GM18520 (cell line): ENCODE data around the gene NPIPB8.
"Not testable (repeated sequence)": the region's sequence is repeated elsewhere in the genome, so short reads cannot be mapped to it uniquely, and the experiment has no call there.

Experiments used
- ATAC-seq: cut with Tn5 transposase; IDR thresholded peaks from one replicate; pipeline ENCODE4 v1.9.1; 2021; ENCODE audit not compliant: unreplicated experiment

The NPIPB8 gene

GRCh38 chr16:28606291-28607115 lies 31.4 kb upstream of the NPIPB8 start:
- no peak for ATAC-seq

- ATAC-seq: no peak
These were observed 30.7 kb upstream of the NPIPB8 start for GRCh38 chr16:28607116-28607623.

- ATAC-seq: not testable (repeated sequence)
These were observed 30.0 kb upstream of the NPIPB8 start for GRCh38 chr16:28607681-28608495.

DNA sequence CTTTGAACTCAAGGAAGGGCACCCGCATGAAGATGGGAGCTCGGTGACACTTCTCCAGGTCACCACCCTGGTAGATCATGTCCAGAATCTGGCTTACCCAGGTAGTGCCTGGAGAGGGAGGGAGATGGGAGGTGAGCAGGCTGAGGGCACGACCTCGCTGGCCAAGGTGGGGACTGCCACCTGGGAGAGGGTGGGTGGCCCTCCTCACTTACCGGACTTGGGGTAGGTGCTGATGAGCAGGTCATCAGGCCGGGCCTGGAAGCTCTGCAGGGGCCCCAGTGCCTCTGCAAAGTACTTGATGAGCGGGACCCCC lies 29.4 kb upstream of the NPIPB8 start:
- not testable (repeated sequence) for ATAC-seq

GRCh38 chr16:28608867-28609596 lies 28.8 kb upstream of the NPIPB8 start:
- ATAC-seq: not testable (repeated sequence)

DNA sequence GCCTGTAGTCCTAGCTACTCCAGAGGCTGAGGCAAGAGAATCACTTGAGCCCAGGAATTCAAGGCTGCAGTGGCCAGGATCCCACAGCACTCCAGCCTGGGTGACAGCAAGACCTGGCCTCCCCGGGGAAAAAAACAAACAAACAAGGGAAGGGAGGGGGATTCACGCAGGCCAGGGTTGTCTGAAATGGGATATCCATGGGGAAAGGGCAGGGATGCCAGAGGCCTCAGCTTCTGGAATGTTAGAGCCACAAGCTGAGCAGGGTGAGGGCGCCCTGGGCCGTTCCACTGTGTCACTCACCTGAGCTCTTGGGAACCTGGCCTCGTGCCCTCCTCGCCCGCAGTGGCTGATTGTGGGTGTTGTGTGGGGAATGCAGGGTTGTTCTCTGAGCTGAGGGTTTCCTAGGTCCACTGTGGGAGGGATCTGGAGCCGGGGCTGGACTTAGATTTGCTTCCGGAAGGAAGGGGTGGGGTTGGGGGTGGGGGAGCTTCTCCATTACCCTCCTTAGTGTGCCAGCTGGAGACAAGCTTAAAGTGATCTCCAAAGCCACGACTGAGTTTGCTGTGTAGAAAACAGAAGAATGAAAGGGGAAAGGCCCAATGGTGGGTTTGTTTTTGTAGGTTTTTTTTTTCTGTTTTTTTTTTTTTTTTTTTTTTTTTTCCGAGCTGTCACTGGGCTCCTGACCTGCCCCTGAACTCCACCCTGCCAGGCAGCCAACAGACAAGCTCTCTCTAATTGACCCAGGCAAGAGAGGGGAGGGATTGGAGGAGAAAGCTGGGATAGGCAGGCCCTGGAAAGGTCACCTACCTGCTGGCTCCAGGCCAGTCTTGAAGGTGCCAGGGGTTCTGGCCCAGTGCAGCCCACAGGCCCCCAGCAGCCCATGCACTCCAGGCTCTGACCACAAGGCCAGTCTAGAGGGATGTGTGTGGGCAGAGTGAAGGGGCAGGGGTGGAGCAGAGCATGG lies 28.0 kb upstream of the NPIPB8 start, which contains the start of gene SULT1A1:
TSS of gene SULT1A1 (minus strand) at position 414 of the 964 bp plus-strand sequence. CDS start 1,189 bp downstream, outside the sequence.
- ATAC-seq: no peak

- ATAC-seq: no peak
These were observed 27.2 kb upstream of the NPIPB8 start for GRCh38 chr16:28610595-28611191.

DNA sequence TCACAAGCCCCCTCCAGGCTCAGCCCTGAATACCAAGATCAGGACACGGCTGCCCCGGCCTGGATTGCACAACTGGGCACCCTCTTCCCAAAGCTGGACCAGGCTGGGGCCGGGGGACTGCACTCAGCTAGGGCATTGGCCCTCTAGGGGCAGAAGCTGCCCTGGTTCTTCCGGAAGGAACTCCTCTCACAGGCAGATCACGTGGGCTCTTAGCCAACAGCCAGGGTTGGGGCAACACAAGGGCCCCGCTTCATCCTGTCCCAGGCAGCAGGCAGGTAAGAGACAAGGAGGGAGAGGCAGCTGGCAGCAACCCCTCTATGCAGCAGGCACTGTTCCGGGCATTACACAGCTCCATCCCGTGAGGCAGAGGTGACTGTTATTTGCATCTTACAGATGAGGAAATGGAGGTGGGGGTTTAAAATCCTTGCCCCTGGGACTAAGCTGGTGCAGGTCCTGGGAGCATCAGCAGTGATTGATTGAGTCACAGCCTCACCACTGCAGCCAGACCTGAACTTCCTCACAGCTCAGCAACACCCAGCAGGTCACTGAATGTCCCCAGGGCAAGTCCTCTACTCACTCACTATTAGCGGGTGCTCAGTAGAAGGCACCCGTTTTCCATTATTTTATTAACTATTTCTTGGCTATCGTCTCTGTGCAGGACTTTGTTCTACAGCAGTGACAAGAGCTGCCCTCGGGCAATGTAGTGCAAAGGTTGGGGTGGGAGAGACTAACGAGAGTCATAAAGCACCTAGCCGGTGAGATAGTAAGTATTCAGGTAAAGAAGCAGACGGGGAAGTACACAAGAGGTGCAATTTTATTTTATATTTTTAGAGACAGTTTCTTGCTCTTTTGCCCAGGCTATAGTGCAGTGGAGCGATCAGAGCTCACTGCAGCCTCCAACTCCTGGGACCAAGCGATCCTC lies 25.2 kb upstream of the NPIPB8 start:
- ATAC-seq: not testable (repeated sequence)

DNA sequence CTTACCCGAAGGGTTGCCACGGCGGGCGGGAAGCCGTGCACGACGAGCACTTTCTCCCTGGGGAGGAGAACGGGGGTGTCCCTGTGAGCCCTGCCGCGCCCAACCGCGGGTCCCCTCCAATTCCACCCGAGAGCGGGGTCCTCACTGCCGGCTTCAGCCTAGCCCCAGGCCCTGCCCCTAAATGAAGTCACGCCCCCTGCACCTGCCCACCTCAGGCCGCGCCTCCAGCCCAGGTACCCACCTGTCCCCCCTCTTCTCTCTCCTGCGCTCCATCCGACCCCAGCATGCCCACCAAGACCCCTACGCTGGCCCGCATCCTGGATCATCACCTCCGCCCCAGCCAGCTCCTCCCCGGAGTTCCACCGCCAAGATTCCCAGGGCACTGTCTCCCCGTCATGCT lies 24.0 kb upstream of the NPIPB8 start:
- not testable (repeated sequence) for ATAC-seq

- not testable (repeated sequence) for ATAC-seq
These were observed 23.3 kb upstream of the NPIPB8 start for GRCh38 chr16:28614561-28614960.

DNA sequence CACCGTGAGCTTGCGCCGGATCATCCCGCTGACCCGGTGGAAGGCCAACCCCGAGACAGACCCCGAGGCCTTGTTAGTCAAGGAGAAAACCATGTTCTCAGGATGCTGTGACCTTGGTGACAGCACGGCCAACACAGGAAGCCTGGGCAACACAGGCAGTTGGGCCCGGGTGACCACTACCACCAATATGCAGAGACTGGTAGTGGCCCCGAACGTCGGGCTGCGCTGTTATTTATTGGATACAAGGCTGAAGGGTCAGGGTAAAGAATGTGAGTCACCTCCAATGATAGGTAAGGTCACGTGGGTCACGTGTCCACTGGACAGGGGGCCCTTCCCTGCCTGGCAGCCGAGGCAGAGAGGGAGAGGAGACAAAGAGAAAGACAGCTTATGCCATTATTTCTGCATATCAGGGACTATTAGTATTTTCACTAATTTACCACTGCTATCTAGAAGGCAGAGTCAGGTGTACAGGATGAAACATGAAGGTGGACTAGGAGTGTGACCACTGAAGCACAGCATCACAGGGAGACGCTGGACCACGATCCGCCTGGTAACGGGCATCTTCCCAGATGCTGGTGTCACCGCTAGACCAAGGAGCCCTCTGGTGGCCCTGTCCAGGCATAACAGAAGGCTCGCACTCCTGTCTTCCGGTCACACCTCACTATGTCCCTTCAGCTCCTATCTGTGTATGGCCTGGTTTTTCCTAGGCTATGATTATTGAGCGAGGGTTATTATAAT lies 22.2 kb upstream of the NPIPB8 start:
- ATAC-seq: not testable (repeated sequence)

GRCh38 chr16:28616224-28616577 lies 21.7 kb upstream of the NPIPB8 start:
- ATAC-seq: not testable (repeated sequence)

- no peak for ATAC-seq
These were observed 21.2 kb upstream of the NPIPB8 start for GRCh38 chr16:28616636-28617035.

GRCh38 chr16:28617874-28618273 lies 20.0 kb upstream of the NPIPB8 start:
- no peak for ATAC-seq

DNA sequence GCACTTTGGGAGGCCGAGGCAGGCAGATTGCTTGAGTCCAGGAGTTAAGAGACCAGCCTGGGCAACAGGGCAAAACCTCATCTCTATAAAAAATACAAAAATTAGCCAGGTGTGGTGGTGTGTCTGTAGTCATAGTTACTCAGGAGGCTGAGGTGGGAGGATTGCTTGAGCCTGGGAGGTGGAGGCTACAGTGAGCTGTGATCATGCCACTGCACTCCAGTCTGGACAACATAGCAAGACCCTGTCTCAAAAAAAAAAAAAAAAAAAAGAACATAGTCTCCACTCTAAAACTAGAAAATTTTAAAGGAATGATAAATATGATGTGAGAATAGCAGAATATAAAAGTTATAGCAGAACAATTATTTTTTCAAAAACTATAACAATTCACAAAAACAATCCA lies 17.5 kb upstream of the NPIPB8 start:
- not testable (repeated sequence) for ATAC-seq

DNA sequence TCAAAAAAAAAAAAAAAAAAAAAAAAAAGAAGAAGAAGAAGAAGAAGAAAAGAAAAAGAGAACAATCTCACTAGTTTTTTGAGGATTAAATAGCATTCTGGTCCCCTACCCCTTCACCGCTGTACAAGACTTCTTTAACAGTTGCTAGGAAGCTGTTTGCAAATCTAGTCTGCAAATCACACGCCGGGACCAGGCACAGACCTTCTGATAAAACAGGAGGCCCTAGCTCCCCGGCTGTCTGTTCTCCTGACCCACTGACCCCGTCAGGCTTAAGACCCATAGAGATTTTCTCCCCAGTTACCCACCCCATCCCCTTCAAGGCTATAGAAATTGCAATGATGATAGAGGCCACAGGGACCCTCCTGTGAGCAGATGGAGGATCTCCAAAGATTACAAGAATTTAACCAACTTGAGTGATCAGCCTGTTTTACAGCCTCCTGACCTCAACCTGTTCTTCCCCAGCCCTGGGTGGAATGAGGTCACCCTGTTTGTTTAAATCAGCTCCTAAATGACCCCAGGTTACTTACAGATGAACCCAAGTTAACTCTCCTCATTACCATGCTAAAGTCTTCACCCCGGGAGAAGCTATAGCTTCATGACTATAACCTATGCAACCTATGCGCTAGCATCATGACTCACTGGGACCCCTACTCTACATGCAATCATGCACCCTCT lies 16.2 kb upstream of the NPIPB8 start:
- ATAC-seq: no peak

- ATAC-seq: not testable (repeated sequence)
These were observed 15.2 kb upstream of the NPIPB8 start for GRCh38 chr16:28622532-28623171.
